Subcutaneous adipose tissue (tissue), 4 donors: ENCODE results near the gene KLHL33. TPM values are rescaled to one million over a fixed set of nuclear protein-coding genes. Genes with fewer than 3 reads are reported as not detected.

Experiments used
- CTCF ChIP-seq: fragments of 450-650 bp; IDR thresholded peaks from one replicate; pipeline ENCODE4 v1.5.1; 2016; ENCODE audit warnings: low read depth, mild to moderate bottlenecking, control low read depth, antibody characterized with exemption, moderate library complexity
- total RNA-seq, 4 donors: library from RNA; depleted of rRNA; stranded (reverse); fragments of >200 nt; gene quantifications; one replicate each; pipeline ENCODE4 v1.1.0, GENCODE V29; 2016

Gene KLHL33
- total RNA-seq, 4 donors from 2014 or later = 0.16 to 3.4 (median 0.81) TPM

GRCh38 chr14:20427231-20428009, 8.5 kb downstream of the KLHL33 start:
- no peak for TF ChIP-seq CTCF

GRCh38 chr14:20424851-20425250, 11.1 kb downstream of the KLHL33 start:
- no peak for TF ChIP-seq CTCF

GRCh38 chr14:20422886-20423285, 13.1 kb downstream of the KLHL33 start:
- TF ChIP-seq CTCF = no peak

GRCh38 chr14:20421267-20421666, 14.7 kb downstream of the KLHL33 start:
- no peak for TF ChIP-seq CTCF

- no peak for TF ChIP-seq CTCF
Measured at GRCh38 chr14:20419419-20419818, 16.5 kb downstream of the KLHL33 start.

- no peak for TF ChIP-seq CTCF
Measured at GRCh38 chr14:20418501-20418909, 17.5 kb downstream of the KLHL33 start.

GRCh38 chr14:20417250-20418186, 18.4 kb downstream of the KLHL33 start:
- TF ChIP-seq CTCF = no peak
